Effector memory CD8-positive, alpha-beta T cell (primary cell): ENCODE measurements around the gene ACO1.

Experiments
- ATAC-seq: fragments of 150-1000 bp; cut with Tn5 transposase; replicated peaks from 2 replicates; pipeline ENCODE4 v1.10.0; 2021; ENCODE audit warnings: mild to moderate bottlenecking, moderate library complexity
- DNase-seq, 3 experiments: peaks; one replicate each; pipeline ENCODE4 v3.0.0; 2021
- H3K27ac Mint-ChIP-seq, 2 donors: one replicate each; pipeline ENCODE4 v1.8.0; 2022; ENCODE audit warnings: mild to moderate bottlenecking in 2 of 2, mixed read lengths in 2 of 2, moderate library complexity in 2 of 2
- H3K27me3 Mint-ChIP-seq, 2 donors: one replicate each; pipeline ENCODE4 v1.8.0; 2022; ENCODE audit warnings: mixed read lengths in 2 of 2
- H3K36me3 Mint-ChIP-seq: one replicate; pipeline ENCODE4 v1.8.0; 2022; ENCODE audit warnings: mild to moderate bottlenecking, moderate library complexity, mixed read lengths; ENCODE audit not compliant: insufficient read depth
- H3K4me1 Mint-ChIP-seq, 2 donors: one replicate each; pipeline ENCODE4 v1.8.0; 2022; ENCODE audit warnings: low read depth in 2 of 2, mixed read lengths in 2 of 2
- H3K4me3 Mint-ChIP-seq, 2 donors: one replicate each; pipeline ENCODE4 v1.8.0; 2022; ENCODE audit warnings: mild to moderate bottlenecking in 2 of 2, mixed read lengths in 2 of 2, moderate library complexity in 2 of 2
- H3K9me3 Mint-ChIP-seq, 2 donors: one replicate each; pipeline ENCODE4 v1.8.0; 2022; ENCODE audit warnings: mixed read lengths in 2 of 2

Gene ACO1

GRCh38 chr9:32413424-32413823 is 29.0 kb downstream of the ACO1 start:
- H3K9me3 Mint-ChIP-seq, result no peaks in the 10 kb centered on the region
- no peak overlapping the region for H3K4me3 Mint-ChIP-seq
- H3K4me1 Mint-ChIP-seq, result no peaks in the 10 kb centered on the region
- no peak for DNase-seq
- H3K27ac Mint-ChIP-seq, result no peak overlapping the region
- H3K36me3 Mint-ChIP-seq, result peaks cover 7% of the 10 kb centered on the region
- no peak for ATAC-seq
- no peaks in the 10 kb centered on the region for H3K27me3 Mint-ChIP-seq

- no peak overlapping the region for H3K4me3 Mint-ChIP-seq
- H3K9me3 Mint-ChIP-seq, result no peaks in the 10 kb centered on the region
- H3K27ac Mint-ChIP-seq, result no peak overlapping the region
- DNase-seq (no peak), ATAC-seq (no peak)
- no peaks in the 10 kb centered on the region for H3K27me3 Mint-ChIP-seq
- peaks cover 5% of the 10 kb centered on the region for H3K36me3 Mint-ChIP-seq
- H3K4me1 Mint-ChIP-seq, result no peaks in the 10 kb centered on the region
Measured at GRCh38 chr9:32414856-32415255, 30.4 kb downstream of the ACO1 start.

GRCh38 chr9:32419921-32420320 is 35.5 kb downstream of the ACO1 start:
- H3K4me1 Mint-ChIP-seq, result no peaks in the 10 kb centered on the region

GRCh38 chr9:32422237-32422806 is 37.9 kb downstream of the ACO1 start:
- Mint-ChIP-seq H3K27ac (no peak overlapping the region), H3K4me3 (no peak overlapping the region), H3K4me1 (no peaks in the 10 kb centered on the region), H3K27me3 (no peaks in the 10 kb centered on the region), H3K36me3 (peaks cover 6% of the 10 kb centered on the region), H3K9me3 (no peaks in the 10 kb centered on the region)
- no peak for DNase-seq
- no peak for ATAC-seq

More at GRCh38 chr9:32419921-32420320, 35.5 kb downstream of the ACO1 start:
- no peak for DNase-seq
- Mint-ChIP-seq H3K27me3 (no peaks in the 10 kb centered on the region), H3K9me3 (no peaks in the 10 kb centered on the region), H3K4me3 (no peak overlapping the region), H3K36me3 (peaks cover 2% of the 10 kb centered on the region), H3K27ac (no peak overlapping the region)
- ATAC-seq, result no peak

GRCh38 chr9:32423371-32423770 is 38.9 kb downstream of the ACO1 start:
- Mint-ChIP-seq H3K27ac (no peak overlapping the region), H3K36me3 (peaks cover 7% of the 10 kb centered on the region)
- DNase-seq, result no peak

GRCh38 chr9:32424616-32425015 is 40.2 kb downstream of the ACO1 start:
- DNase-seq (no peak), ATAC-seq (no peak)
- Mint-ChIP-seq H3K9me3 (no peaks in the 10 kb centered on the region), H3K4me1 (no peaks in the 10 kb centered on the region), H3K27ac (no peak overlapping the region), H3K36me3 (peaks cover 11% of the 10 kb centered on the region), H3K27me3 (no peaks in the 10 kb centered on the region), H3K4me3 (no peak overlapping the region)

More at GRCh38 chr9:32423371-32423770, 38.9 kb downstream of the ACO1 start:
- no peaks in the 10 kb centered on the region for H3K27me3 Mint-ChIP-seq
- no peaks in the 10 kb centered on the region for H3K4me1 Mint-ChIP-seq
- H3K4me3 Mint-ChIP-seq, result no peak overlapping the region
- H3K9me3 Mint-ChIP-seq, result no peaks in the 10 kb centered on the region
- no peak for ATAC-seq

GRCh38 chr9:32426278-32426939 is 42.0 kb downstream of the ACO1 start:
- DNase-seq (no peak), ATAC-seq (no peak)
- no peaks in the 10 kb centered on the region for H3K4me1 Mint-ChIP-seq
- H3K36me3 Mint-ChIP-seq, result peaks cover 11% of the 10 kb centered on the region
- H3K4me3 Mint-ChIP-seq, result no peak overlapping the region
- no peaks in the 10 kb centered on the region for H3K9me3 Mint-ChIP-seq
- peak overlapping the region in 1 of 2 donors; percentile 22 for H3K27ac Mint-ChIP-seq
- H3K27me3 Mint-ChIP-seq, result no peaks in the 10 kb centered on the region

GRCh38 chr9:32427111-32427873 is 42.8 kb downstream of the ACO1 start:
- no peak for DNase-seq
- no peak for ATAC-seq
- Mint-ChIP-seq H3K9me3 (no peaks in the 10 kb centered on the region), H3K4me1 (no peaks in the 10 kb centered on the region), H3K27ac (no peak overlapping the region), H3K36me3 (peaks cover 16% of the 10 kb centered on the region), H3K27me3 (no peaks in the 10 kb centered on the region), H3K4me3 (no peak overlapping the region)

GRCh38 chr9:32430720-32431119 is 46.3 kb downstream of the ACO1 start:
- Mint-ChIP-seq H3K27me3 (no peaks in the 10 kb centered on the region), H3K9me3 (no peaks in the 10 kb centered on the region), H3K4me1 (no peaks in the 10 kb centered on the region), H3K4me3 (no peak overlapping the region), H3K27ac (no peak overlapping the region), H3K36me3 (peaks cover 11% of the 10 kb centered on the region)
- no peak for DNase-seq
- no peak for ATAC-seq

- no peaks in the 10 kb centered on the region for H3K4me1 Mint-ChIP-seq
- H3K36me3 Mint-ChIP-seq, result peaks cover 11% of the 10 kb centered on the region
- DNase-seq (no peak), ATAC-seq (no peak)
- no peak overlapping the region for H3K27ac Mint-ChIP-seq
- H3K27me3 Mint-ChIP-seq, result no peaks in the 10 kb centered on the region
- H3K9me3 Mint-ChIP-seq, result no peaks in the 10 kb centered on the region
- no peak overlapping the region for H3K4me3 Mint-ChIP-seq
Measured at GRCh38 chr9:32431196-32431595, 46.8 kb downstream of the ACO1 start.

GRCh38 chr9:32431940-32432555 is 47.6 kb downstream of the ACO1 start:
- H3K4me3 Mint-ChIP-seq, result no peak overlapping the region
- peak; percentile 7 to 13 (median 12) for DNase-seq
- H3K36me3 Mint-ChIP-seq, result peaks cover 11% of the 10 kb centered on the region
- ATAC-seq, result peak; percentile 35
- H3K9me3 Mint-ChIP-seq, result no peaks in the 10 kb centered on the region
- H3K27me3 Mint-ChIP-seq, result no peaks in the 10 kb centered on the region
- H3K27ac Mint-ChIP-seq, result peak overlapping the region in 1 of 2 donors; percentile 17
- no peaks in the 10 kb centered on the region for H3K4me1 Mint-ChIP-seq

- H3K27ac Mint-ChIP-seq, result no peak overlapping the region
- no peaks in the 10 kb centered on the region for H3K9me3 Mint-ChIP-seq
- no peaks in the 10 kb centered on the region for H3K27me3 Mint-ChIP-seq
- ATAC-seq (no peak), DNase-seq (no peak)
- H3K4me1 Mint-ChIP-seq, result no peaks in the 10 kb centered on the region
- no peak overlapping the region for H3K4me3 Mint-ChIP-seq
- peaks cover 17% of the 10 kb centered on the region for H3K36me3 Mint-ChIP-seq
Measured at GRCh38 chr9:32434892-32435291, 50.4 kb downstream of the ACO1 start.

GRCh38 chr9:32441678-32442077 is 57.2 kb downstream of the ACO1 start:
- Mint-ChIP-seq H3K36me3 (peaks cover 27% of the 10 kb centered on the region), H3K27ac (peak overlapping the region in 1 of 2 donors; percentile 23), H3K4me3 (no peak overlapping the region), H3K27me3 (no peaks in the 10 kb centered on the region), H3K4me1 (no peaks in the 10 kb centered on the region), H3K9me3 (no peaks in the 10 kb centered on the region)
- ATAC-seq, result no peak
- DNase-seq, result no peak
